GM23248 (cell line): ENCODE results near the gene RBM43. TPM values are rescaled to one million over a fixed set of nuclear protein-coding genes. Genes with fewer than 3 reads are reported as not detected.
"Not testable (repeated sequence)": the region's sequence is repeated elsewhere in the genome, so short reads cannot be mapped to it uniquely, and the experiment has no call there.

Experiments
- DNase-seq: peaks from one replicate; pipeline ENCODE4 v3.0.0-alpha.2; 2015
- H2AFZ ChIP-seq: fragments of 200-600 bp; sonication (generic); 2 replicates; pipeline ENCODE4 v1.6.1; 2016; ENCODE audit warnings: antibody characterized with exemption
- H3F3A ChIP-seq: fragments of 200-600 bp; sonication (generic); 2 replicates; pipeline ENCODE4 v1.6.1; 2016; ENCODE audit warnings: mild to moderate bottlenecking, antibody characterized with exemption, mixed run types; ENCODE audit not compliant: insufficient read depth
- H3K27ac ChIP-seq: fragments of 200-600 bp; sonication (generic); 2 replicates; pipeline ENCODE4 v1.5.1; 2016; ENCODE audit warnings: mild to moderate bottlenecking
- H3K27me3 ChIP-seq: fragments of 200-600 bp; sonication (generic); replicated peaks from 2 replicates; pipeline ENCODE4 v1.6.1; 2016; ENCODE audit warnings: mild to moderate bottlenecking; ENCODE audit not compliant: insufficient read depth
- H3K36me3 ChIP-seq: fragments of 200-600 bp; sonication (generic); 2 replicates; pipeline ENCODE4 v1.6.1; 2016; ENCODE audit warnings: low read depth, mild to moderate bottlenecking
- H3K4me1 ChIP-seq: fragments of 200-600 bp; sonication (generic); 2 replicates; pipeline ENCODE4 v1.6.1; 2016; ENCODE audit warnings: mild to moderate bottlenecking; ENCODE audit not compliant: insufficient read depth
- H3K4me2 ChIP-seq: fragments of 200-600 bp; sonication (generic); one replicate; pipeline ENCODE4 v1.6.1; 2016; ENCODE audit warnings: mild to moderate bottlenecking; ENCODE audit not compliant: unreplicated experiment
- H3K4me3 ChIP-seq: fragments of 200-600 bp; sonication (generic); 2 replicates; pipeline ENCODE4 v1.5.1; 2016; ENCODE audit warnings: mild to moderate bottlenecking
- H3K79me2 ChIP-seq: fragments of 200-600 bp; sonication (generic); 2 replicates; pipeline ENCODE4 v1.6.1; 2016; ENCODE audit warnings: mild to moderate bottlenecking; ENCODE audit not compliant: insufficient read depth
- H3K9ac ChIP-seq: fragments of 200-600 bp; sonication (generic); 2 replicates; pipeline ENCODE4 v1.6.1; 2016; ENCODE audit warnings: mild to moderate bottlenecking
- H3K9me2 ChIP-seq: fragments of 200-600 bp; sonication (generic); 2 replicates; pipeline ENCODE4 v1.6.1; 2016; ENCODE audit warnings: mixed run types, mild to moderate bottlenecking, moderate library complexity; ENCODE audit not compliant: insufficient read depth
- H3K9me3 ChIP-seq: fragments of 200-600 bp; sonication (generic); one replicate; pipeline ENCODE4 v1.6.1; 2017; ENCODE audit warnings: low read depth
- H4K20me1 ChIP-seq: fragments of 200-600 bp; sonication (generic); 2 replicates; pipeline ENCODE4 v1.6.0; 2016; ENCODE audit not compliant: insufficient read depth
- EZH2 ChIP-seq: fragments of 200-600 bp; sonication (generic); IDR thresholded peaks from 2 replicates; pipeline ENCODE4 v1.6.1; 2018; ENCODE audit warnings: antibody characterized with exemption, mild to moderate bottlenecking; ENCODE audit not compliant: insufficient read depth, poor library complexity, severe bottlenecking
- EZH2phosphoT487 ChIP-seq: fragments of 200-600 bp; sonication (generic); IDR thresholded peaks from 2 replicates; pipeline ENCODE4 v1.6.1; 2018; ENCODE audit warnings: antibody characterized with exemption, moderate library complexity, mild to moderate bottlenecking, low read depth; ENCODE audit not compliant: insufficient read depth
- WGBS, 2 experiments: methylation state at CpG; one replicate each; pipeline ENCODE4 v1.1.6; 2015 to 2017; ENCODE audit warnings: low lambda C conversion rate in 2 of 2, low coverage in 1 of 2; ENCODE audit errors: missing lambda C conversion rate in 2 of 2; 5-methylcytosine and 5-hydroxymethylcytosine counted together
- in situ Hi-C: fragments of 300-500 bp; cut with MboI; formaldehyde crosslinking; loops from 2 replicates; pipeline ENCODE4 v1.15.0; 2020
- polyA plus RNA-seq: library from polyadenylated mRNA; unstranded; fragments of >200 nt; fragmentation: Nextera tagmentation; extraction: Ambion mirVana; gene quantifications from 2 replicates; pipeline ENCODE4 v1.2.1, GENCODE V29; 2016
- total RNA-seq: library from RNA; depleted of rRNA; stranded (reverse); fragments of >200 nt; shearing (Covaris generic); gene quantifications from 2 replicates; pipeline ENCODE4 v1.2.3, GENCODE V29; 2014

Gene RBM43
- total and polyA plus RNA-seq, 2 experiments from 2014 or later, result 3.1 to 6.8 TPM

DNA sequence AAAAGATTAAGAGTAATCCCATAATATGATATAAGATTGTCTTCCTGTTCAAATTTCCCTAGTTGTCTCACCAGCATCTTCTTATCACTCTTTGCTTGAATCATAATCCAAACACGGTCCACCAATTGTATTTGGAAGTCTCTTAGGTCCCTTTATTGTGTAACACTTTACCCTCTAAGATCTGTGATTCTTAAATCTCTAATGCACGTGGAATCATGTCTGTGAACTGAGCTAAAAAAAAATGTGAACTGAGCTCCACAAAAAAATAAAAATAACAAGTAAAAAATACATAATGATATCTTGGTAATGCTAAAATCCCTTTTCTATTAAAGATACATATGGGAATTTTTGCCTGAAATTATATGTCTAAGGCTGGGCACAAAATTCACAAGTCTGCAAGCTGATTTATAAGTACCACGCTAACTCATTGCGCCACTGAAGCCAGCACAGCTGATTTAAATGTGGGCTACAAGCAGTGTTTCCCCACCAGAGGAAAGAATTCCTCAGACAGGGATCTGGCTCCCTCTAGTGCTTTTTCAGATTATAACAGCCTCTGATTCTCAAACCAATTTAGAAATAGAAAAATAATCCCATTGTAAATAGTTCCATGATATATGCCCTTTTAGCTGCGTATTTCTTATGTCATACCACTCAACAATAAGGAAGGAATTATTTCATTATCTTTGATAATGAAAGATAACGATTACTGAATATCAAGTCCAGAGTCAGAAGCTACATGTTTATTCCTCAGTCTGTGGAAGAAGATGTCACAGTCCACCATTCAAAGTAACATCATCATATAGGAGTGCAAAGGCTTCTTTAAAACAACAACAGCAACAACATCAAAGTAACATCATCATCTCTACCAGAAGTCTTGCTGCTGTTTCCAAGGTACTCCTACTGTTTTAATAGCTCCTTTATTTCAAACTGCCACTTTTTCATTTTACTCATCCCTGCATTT, 22.9 kb downstream of the RBM43 start:
- DNase-seq, result peak; percentile 90
- Histone ChIP-seq H3K9me2 (no peaks in the 10 kb centered on the region), H4K20me1 (no peaks in the 10 kb centered on the region), H3K4me2 (peak overlapping the region; percentile 32), H3K27me3 (no peaks in the 10 kb centered on the region), H3K4me3 (no peak overlapping the region), H3K27ac (peak overlapping the region; percentile 25), H3K79me2 (no peaks in the 10 kb centered on the region), H3K36me3 (no peaks in the 10 kb centered on the region), H3K9ac (no peak overlapping the region), H2AFZ (peak overlapping the region; percentile 21; the same call in 1 of the 2 replicates), H3K4me1 (peaks cover 26% of the 10 kb centered on the region), H3F3A (peaks cover 8% of the 10 kb centered on the region; the same call in 1 of the 2 replicates), H3K9me3 (no peaks in the 10 kb centered on the region)
- WGBS, 2 experiments, result 6 to 7% methylated on average over 6 of the region's 6 CpGs
- TF ChIP-seq EZH2phosphoT487, result no peak
- in situ Hi-C loops, result no loop called here

DNA sequence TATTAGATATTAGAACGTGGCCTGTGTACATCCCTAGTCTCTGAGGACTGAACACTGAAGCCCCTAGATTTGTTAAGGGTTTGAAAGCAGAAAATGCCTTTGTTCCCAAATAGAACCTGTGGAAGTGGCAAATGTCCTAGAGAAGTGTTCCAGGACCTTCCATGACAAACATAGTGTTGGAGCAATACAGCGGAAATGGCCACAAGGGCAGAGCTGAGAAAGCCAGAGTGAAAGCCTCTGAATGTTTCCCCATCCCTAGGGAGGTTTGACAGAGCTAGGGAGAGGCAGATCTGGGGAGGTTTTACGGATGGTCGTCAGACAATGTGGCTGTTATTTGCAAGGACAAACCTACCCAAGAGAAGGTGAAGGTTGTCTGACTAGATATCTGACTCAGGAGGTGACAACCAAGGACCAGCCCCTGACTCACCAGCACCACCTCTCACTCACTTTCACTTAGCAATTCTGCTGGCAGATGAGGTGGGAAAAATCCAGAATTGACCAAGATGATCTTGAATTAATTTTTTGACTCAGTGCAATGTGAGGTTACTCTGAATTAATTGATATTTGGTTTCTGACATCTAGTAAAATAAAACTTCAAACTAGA, 24.1 kb downstream of the RBM43 start:
- Histone ChIP-seq H3K36me3 (no peaks in the 10 kb centered on the region), H2AFZ (peak overlapping the region; percentile 7; the same call in 1 of the 2 replicates), H3F3A (peaks cover 8% of the 10 kb centered on the region; the same call in 1 of the 2 replicates), H3K27ac (no peak overlapping the region), H3K4me2 (peak overlapping the region; percentile 4), H3K27me3 (no peaks in the 10 kb centered on the region), H3K4me3 (no peak overlapping the region), H3K9me2 (no peaks in the 10 kb centered on the region), H3K9ac (no peak overlapping the region), H3K79me2 (no peaks in the 10 kb centered on the region), H3K9me3 (no peaks in the 10 kb centered on the region), H4K20me1 (no peaks in the 10 kb centered on the region), H3K4me1 (peaks cover 26% of the 10 kb centered on the region)
- in situ Hi-C loops, result no loop called here
- WGBS, 2 experiments, result 55 to 64% methylated on average over 4 of the region's 4 CpGs
- TF ChIP-seq EZH2phosphoT487 (no peak), EZH2 (no peak)
- peak; percentile 72 for DNase-seq

DNA sequence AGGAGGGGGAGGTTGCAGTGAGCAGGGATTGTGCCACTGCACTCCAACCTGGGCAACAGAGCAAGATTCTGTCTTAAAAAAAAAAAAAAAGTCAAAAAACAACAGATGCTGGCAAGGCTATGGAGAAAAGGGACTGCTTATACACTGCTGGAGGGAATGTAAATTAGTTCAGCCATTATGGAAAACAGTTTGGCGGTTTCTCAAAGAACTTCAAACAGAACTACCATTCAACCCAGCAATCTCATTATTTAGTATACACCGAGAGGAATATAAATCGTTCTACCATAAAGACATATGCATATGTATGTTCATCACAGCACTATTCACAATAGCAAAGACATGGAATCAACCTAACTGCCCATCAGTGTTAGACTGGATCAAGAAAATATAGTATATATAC, 27.9 kb downstream of the RBM43 start:
- peaks cover 17% of the 10 kb centered on the region for H3K4me1 ChIP-seq

DNA sequence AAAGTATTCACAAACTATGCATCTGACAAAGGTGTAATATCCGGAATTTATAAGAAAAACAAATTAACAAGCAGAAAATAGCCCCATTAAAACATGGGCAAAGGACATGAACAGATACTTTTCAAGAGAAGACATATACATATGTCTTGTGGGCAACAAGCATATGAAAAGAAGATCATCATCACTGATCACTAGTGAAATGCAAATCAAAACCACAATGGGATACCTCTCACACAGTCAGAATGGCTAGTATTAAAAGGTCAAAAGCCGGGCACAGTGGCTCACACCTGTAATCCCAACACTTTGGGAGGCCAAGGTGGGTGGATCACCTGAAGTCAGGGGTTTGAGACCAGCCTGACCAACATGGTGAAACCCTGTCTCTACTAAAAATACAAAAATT, 28.4 kb downstream of the RBM43 start:
- H3K9me3 ChIP-seq, H2AFZ ChIP-seq, in situ Hi-C loops, H3K9me2 ChIP-seq, H3K79me2 ChIP-seq, DNase-seq, H3F3A ChIP-seq, H4K20me1 ChIP-seq, H3K36me3 ChIP-seq, H3K27me3 ChIP-seq, H3K9ac ChIP-seq, H3K4me2 ChIP-seq, H3K27ac ChIP-seq, H3K4me3 ChIP-seq: not testable (repeated sequence)
- 71 to 87% methylated on average over 2 of the region's 2 CpGs for WGBS, 2 experiments
- peaks cover 12% of the 10 kb centered on the region for H3K4me1 ChIP-seq

More for the DNA sequence above, 27.9 kb downstream of the RBM43 start:
- H3K9me2 ChIP-seq, H4K20me1 ChIP-seq, H3K4me2 ChIP-seq, DNase-seq, H3K9me3 ChIP-seq, in situ Hi-C loops, H3F3A ChIP-seq, H3K9ac ChIP-seq, H3K36me3 ChIP-seq, H2AFZ ChIP-seq, H3K79me2 ChIP-seq, H3K27me3 ChIP-seq, H3K4me3 ChIP-seq, H3K27ac ChIP-seq: not testable (repeated sequence)
- WGBS, 2 experiments, result 93 to 94% methylated on average over 3 of the region's 3 CpGs
